Peyer's patch (tissue), 4 donors: ENCODE results near the gene LHFPL4. TPM values are rescaled to one million over a fixed set of nuclear protein-coding genes. Genes with fewer than 3 reads are reported as not detected.
"Not testable (repeated sequence)": the region's sequence is repeated elsewhere in the genome, so short reads cannot be mapped to it uniquely, and the experiment has no call there.

Source experiments
- DNase-seq, 3 donors: peaks; one replicate each; pipeline ENCODE4 v3.0.0-alpha.2; 2017 to 2019
- H3K27ac ChIP-seq, 4 donors: fragments of 200-600 bp; sonication (generic); one replicate each; pipeline ENCODE4 v1.5.1; 2016 to 2019
- H3K27me3 ChIP-seq, 2 donors: fragments of 200-600 bp; sonication (generic); one replicate each; pipeline ENCODE4 v1.5.1; 2019
- H3K36me3 ChIP-seq, 3 donors: fragments of 200-600 bp; sonication (generic); one replicate each; pipeline ENCODE4 v1.5.1; 2016 to 2019
- H3K4me1 ChIP-seq, 4 donors: fragments of 200-600 bp; sonication (generic); one replicate each; pipeline ENCODE4 v1.5.1; 2016 to 2019
- H3K4me3 ChIP-seq, 4 donors: fragments of 200-600 bp; sonication (generic); 1 replicate in 3 of 4; 2 replicates in 1 of 4; pipeline ENCODE4 v1.5.1; 2016 to 2019; ENCODE audit warnings: mild to moderate bottlenecking in 1 of 4
- H3K9me3 ChIP-seq, 4 donors: fragments of 200-600 bp; sonication (generic); one replicate each; pipeline ENCODE4 v1.5.1; 2016 to 2019; ENCODE audit warnings: mild to moderate bottlenecking in 1 of 4
- CTCF ChIP-seq, 6 experiments: fragments of 450-650 bp in 4 of 6; fragments of 200-600 bp in 2 of 6; sonication (generic) in 1 of 6; IDR thresholded peaks; one replicate each; pipeline ENCODE4 v1.5.1; 2017 to 2019; ENCODE audit warnings: antibody characterized with exemption in 6 of 6, mild to moderate bottlenecking in 3 of 6, moderate library complexity in 1 of 6
- POLR2A ChIP-seq, 2 donors: fragments of 450-650 bp; IDR thresholded peaks; one replicate each; pipeline ENCODE4 v1.5.1; 2017; ENCODE audit warnings: antibody characterized with exemption in 2 of 2, mild to moderate bottlenecking in 2 of 2, moderate library complexity in 2 of 2
- total RNA-seq, 4 donors: library from RNA; depleted of rRNA; stranded (reverse); fragments of >200 nt; gene quantifications; one replicate each; pipeline ENCODE4 v1.1.0, GENCODE V29; 2016

Gene LHFPL4
- total RNA-seq, 4 donors from 2014 or later, result 0.54 TPM; not detected in 3

- Histone ChIP-seq H3K27me3 (peaks cover 0 to 10% of the 10 kb centered on the region in 2 donors), H3K9me3 (no peaks in the 10 kb centered on the region), H3K4me1 (peaks cover 0 to 10% (median 0%) of the 10 kb centered on the region in 4 donors), H3K36me3 (no peaks in the 10 kb centered on the region), H3K4me3 (no peak overlapping the region), H3K27ac (no peak overlapping the region)
- DNase-seq, result no peak
- no peak for TF ChIP-seq POLR2A (IDR thresholded peaks at IDR 0.05)
- no peak for TF ChIP-seq CTCF (IDR thresholded peaks at IDR 0.05)
Observed at GRCh38 chr3:9498781-9499180, 54.8 kb downstream of the LHFPL4 start.

- Histone ChIP-seq H3K27ac (no peak overlapping the region), H3K36me3 (no peaks in the 10 kb centered on the region), H3K9me3 (no peaks in the 10 kb centered on the region), H3K27me3 (peaks cover 0 to 10% of the 10 kb centered on the region in 2 donors), H3K4me3 (no peak overlapping the region), H3K4me1 (peaks cover 0 to 10% (median 0%) of the 10 kb centered on the region in 4 donors)
- DNase-seq, result no peak
- TF ChIP-seq CTCF (IDR thresholded peaks at IDR 0.05), result no peak
- TF ChIP-seq POLR2A (IDR thresholded peaks at IDR 0.05), result no peak
Observed at GRCh38 chr3:9497821-9498565, 55.6 kb downstream of the LHFPL4 start.

- no peak overlapping the region for H3K4me3 ChIP-seq
- TF ChIP-seq CTCF (IDR thresholded peaks at IDR 0.05), result no peak
- TF ChIP-seq POLR2A (IDR thresholded peaks at IDR 0.05), result no peak
- peaks cover 0 to 10% (median 0%) of the 10 kb centered on the region in 4 donors for H3K4me1 ChIP-seq
- H3K27me3 ChIP-seq, result peaks cover 0 to 10% of the 10 kb centered on the region in 2 donors
- H3K9me3 ChIP-seq, result no peaks in the 10 kb centered on the region
- H3K27ac ChIP-seq, result no peak overlapping the region
- no peaks in the 10 kb centered on the region for H3K36me3 ChIP-seq
- no peak for DNase-seq
Observed at GRCh38 chr3:9496893-9497292, 56.7 kb downstream of the LHFPL4 start.

GRCh38 chr3:9494036-9494435 lies 59.6 kb downstream of the LHFPL4 start:
- H3K4me3 ChIP-seq, H3K9me3 ChIP-seq, H3K27ac ChIP-seq, DNase-seq, H3K36me3 ChIP-seq, H3K4me1 ChIP-seq, H3K27me3 ChIP-seq: not testable (repeated sequence)

DNA sequence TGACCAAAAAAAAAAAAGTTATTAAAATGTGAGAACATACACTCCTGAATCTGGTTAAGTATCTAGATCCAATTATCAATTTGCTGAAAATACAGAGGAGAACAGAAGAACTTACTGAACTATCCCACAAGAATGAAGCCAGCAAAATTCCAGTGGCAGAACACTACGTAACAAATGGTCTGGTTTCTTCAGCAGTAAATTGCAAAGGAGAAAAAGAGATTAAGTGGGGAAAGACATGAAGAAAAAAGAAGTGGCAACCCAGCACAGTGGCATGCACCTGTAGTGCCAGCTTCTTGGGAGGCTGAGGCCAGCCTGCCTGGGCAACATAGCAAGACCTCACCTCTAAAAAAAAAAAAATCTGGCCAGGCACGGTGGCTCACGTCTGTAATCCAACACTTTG lies 62.1 kb downstream of the LHFPL4 start:
- Histone ChIP-seq H3K27ac (no peak overlapping the region), H3K36me3 (no peaks in the 10 kb centered on the region), H3K9me3 (peaks cover 0 to 2% (median 0%) of the 10 kb centered on the region in 4 donors), H3K4me3 (no peak overlapping the region), H3K27me3 (no peaks in the 10 kb centered on the region), H3K4me1 (no peaks in the 10 kb centered on the region)
- TF ChIP-seq POLR2A (IDR thresholded peaks at IDR 0.05) (no peak), CTCF (IDR thresholded peaks at IDR 0.05) (no peak)
- DNase-seq, result no peak

GRCh38 chr3:9485248-9485647 lies 68.4 kb downstream of the LHFPL4 start:
- Histone ChIP-seq H3K27me3 (no peaks in the 10 kb centered on the region), H3K4me1 (no peaks in the 10 kb centered on the region), H3K27ac (no peak overlapping the region), H3K36me3 (peaks cover 0 to 20% (median 0%) of the 10 kb centered on the region in 3 donors), H3K9me3 (peaks cover 0 to 2% (median 0%) of the 10 kb centered on the region in 4 donors), H3K4me3 (no peak overlapping the region)
- no peak for TF ChIP-seq POLR2A (IDR thresholded peaks at IDR 0.05)
- TF ChIP-seq CTCF (IDR thresholded peaks at IDR 0.05), result no peak
- DNase-seq, result no peak
